Activated T-cell treated with anti-CD3 and anti-CD28 coated beads, Interleukin-2, amount 50 U/mL, for 48 hours (primary cell): Measurements from ENCODE around the gene VPS26C.
A peak's percentile ranks its signal among the peaks of the same experiment; 100 is the strongest.

ENCODE experiments used
- DNase-seq, 2 experiments: peaks; one replicate each; pipeline ENCODE4 v3.0.0-alpha.2; 2020

Gene VPS26C

GRCh38 chr21:37263827-37264600 lies 3.1 kb downstream of the VPS26C start:
- DNase-seq, result no peak

GRCh38 chr21:37259426-37259825 lies 7.7 kb downstream of the VPS26C start:
- DNase-seq, result no peak

- DNase-seq, result peak; percentile 89 to 90
These were observed 8.9 kb downstream of the VPS26C start for GRCh38 chr21:37257967-37258877.

GRCh38 chr21:37257511-37257966 lies 9.6 kb downstream of the VPS26C start:
- peak in 1 of 2 experiments; percentile 66 for DNase-seq

- DNase-seq, result no peak
These were observed 13.1 kb downstream of the VPS26C start for GRCh38 chr21:37253991-37254390.

- DNase-seq, result no peak
These were observed 15.9 kb downstream of the VPS26C start for GRCh38 chr21:37251294-37251634.

GRCh38 chr21:37249112-37249904 lies 17.8 kb downstream of the VPS26C start:
- no peak for DNase-seq

GRCh38 chr21:37248298-37248697 lies 18.8 kb downstream of the VPS26C start:
- no peak for DNase-seq

GRCh38 chr21:37245151-37245550 lies 22.0 kb downstream of the VPS26C start:
- DNase-seq, result no peak

GRCh38 chr21:37244501-37245095 lies 22.5 kb downstream of the VPS26C start:
- no peak for DNase-seq

GRCh38 chr21:37243961-37244360 lies 23.2 kb downstream of the VPS26C start:
- no peak for DNase-seq

GRCh38 chr21:37241426-37241825 lies 25.7 kb downstream of the VPS26C start:
- no peak for DNase-seq

GRCh38 chr21:37240978-37241377 lies 26.2 kb downstream of the VPS26C start:
- DNase-seq, result no peak

- no peak for DNase-seq
These were observed 29.4 kb downstream of the VPS26C start for GRCh38 chr21:37237764-37238163.

- no peak for DNase-seq
These were observed 29.8 kb downstream of the VPS26C start for GRCh38 chr21:37237346-37237745.

- DNase-seq, result no peak
These were observed 33.5 kb downstream of the VPS26C start for GRCh38 chr21:37233551-37234146.

GRCh38 chr21:37232274-37233018 lies 34.7 kb downstream of the VPS26C start:
- no peak for DNase-seq

GRCh38 chr21:37231671-37232070 lies 35.5 kb downstream of the VPS26C start:
- DNase-seq, result no peak

GRCh38 chr21:37231249-37231645 lies 35.9 kb downstream of the VPS26C start:
- no peak for DNase-seq

- DNase-seq, result no peak
These were observed 36.4 kb downstream of the VPS26C start for GRCh38 chr21:37230632-37231248.

GRCh38 chr21:37228003-37228400 lies 39.1 kb downstream of the VPS26C start:
- DNase-seq, result no peak
